Tibial nerve (tissue), 4 donors: Measurements from ENCODE around the gene SNX10.

Experiments
- EP300 ChIP-seq, 2 donors: sonication (generic); formaldehyde crosslinking; IDR thresholded peaks; one replicate each; pipeline ENCODE4 v1.6.1; 2017; ENCODE audit warnings: antibody characterized with exemption in 2 of 2, mild to moderate bottlenecking in 1 of 2
- TF ChIP-seq, protein P1 (sequence below), 5 experiments: fragments of 200-600 bp in 3 of 5; fragments of 450-650 bp in 2 of 5; sonication (generic) in 3 of 5; IDR thresholded peaks; one replicate each; pipeline ENCODE4 v1.5.1; 2016 to 2019; ENCODE audit warnings: antibody characterized with exemption in 5 of 5, mild to moderate bottlenecking in 3 of 5, moderate library complexity in 2 of 5

DNA sequence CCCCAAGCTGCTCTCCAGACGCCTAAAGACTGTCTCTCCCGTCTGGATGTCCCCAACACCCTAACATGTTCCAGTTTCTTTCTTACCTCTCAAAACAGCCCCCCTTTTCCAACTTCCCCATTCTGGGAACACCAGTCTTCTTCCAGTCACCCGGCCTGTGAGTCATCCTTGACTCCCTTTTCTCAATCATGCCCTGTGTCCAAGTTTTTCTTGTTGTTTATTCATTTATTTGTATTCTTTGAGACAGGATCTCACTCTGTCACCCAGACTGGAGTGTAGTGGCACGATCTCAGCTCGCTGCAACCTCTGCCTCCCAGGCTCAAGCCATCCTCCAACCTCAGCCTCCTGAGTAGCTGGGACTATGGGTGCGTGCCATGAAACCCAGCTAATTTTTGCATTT is 15.6 kb downstream of the SNX10 start:
- TF ChIP-seq, protein P1, sequence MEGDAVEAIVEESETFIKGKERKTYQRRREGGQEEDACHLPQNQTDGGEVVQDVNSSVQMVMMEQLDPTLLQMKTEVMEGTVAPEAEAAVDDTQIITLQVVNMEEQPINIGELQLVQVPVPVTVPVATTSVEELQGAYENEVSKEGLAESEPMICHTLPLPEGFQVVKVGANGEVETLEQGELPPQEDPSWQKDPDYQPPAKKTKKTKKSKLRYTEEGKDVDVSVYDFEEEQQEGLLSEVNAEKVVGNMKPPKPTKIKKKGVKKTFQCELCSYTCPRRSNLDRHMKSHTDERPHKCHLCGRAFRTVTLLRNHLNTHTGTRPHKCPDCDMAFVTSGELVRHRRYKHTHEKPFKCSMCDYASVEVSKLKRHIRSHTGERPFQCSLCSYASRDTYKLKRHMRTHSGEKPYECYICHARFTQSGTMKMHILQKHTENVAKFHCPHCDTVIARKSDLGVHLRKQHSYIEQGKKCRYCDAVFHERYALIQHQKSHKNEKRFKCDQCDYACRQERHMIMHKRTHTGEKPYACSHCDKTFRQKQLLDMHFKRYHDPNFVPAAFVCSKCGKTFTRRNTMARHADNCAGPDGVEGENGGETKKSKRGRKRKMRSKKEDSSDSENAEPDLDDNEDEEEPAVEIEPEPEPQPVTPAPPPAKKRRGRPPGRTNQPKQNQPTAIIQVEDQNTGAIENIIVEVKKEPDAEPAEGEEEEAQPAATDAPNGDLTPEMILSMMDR (IDR thresholded peaks at IDR 0.05), result no peak
- peak in 1 of 2 donors; percentile 64 for TF ChIP-seq EP300 (IDR thresholded peaks at IDR 0.05)
